Lung (tissue), 12 donors: ENCODE data around the gene CCDC107. TPM values are rescaled to one million over a fixed set of nuclear protein-coding genes. Genes with fewer than 3 reads are reported as not detected.

Experiments
- ATAC-seq: fragments of 200-7000 bp; cut with Tn5 transposase; one replicate; pipeline ENCODE4 v1.9.1; 2020; ENCODE audit warnings: moderate number of reproducible peaks; ENCODE audit not compliant: insufficient read depth, low FRiP score
- DNase-seq, 3 donors: peaks; one replicate each; pipeline ENCODE4 v3.0.0-alpha.2; 2013 to 2017
- H3K27ac ChIP-seq, 2 donors: one replicate each; pipeline ENCODE4 v1.5.1; 2013; ENCODE audit warnings: mild to moderate bottlenecking in 2 of 2, moderate library complexity in 2 of 2, control low read depth in 1 of 2, inconsistent platforms in 1 of 2, low read depth in 1 of 2, low read length in 1 of 2
- H3K27me3 ChIP-seq, 3 donors: one replicate each; pipeline ENCODE4 v1.5.1; 2013; ENCODE audit warnings: low read length in 2 of 3; ENCODE audit not compliant: control insufficient read depth in 3 of 3, insufficient read depth in 3 of 3
- H3K36me3 ChIP-seq, 4 donors: one replicate each; pipeline ENCODE4 v1.5.1; 2013; ENCODE audit warnings: low read length in 4 of 4, mild to moderate bottlenecking in 1 of 4, moderate library complexity in 1 of 4; ENCODE audit not compliant: control insufficient read depth in 4 of 4, insufficient read depth in 4 of 4
- H3K4me1 ChIP-seq, 5 donors: one replicate each; pipeline ENCODE4 v1.5.1; 2013; ENCODE audit warnings: low read length in 5 of 5, mild to moderate bottlenecking in 2 of 5, moderate library complexity in 1 of 5; ENCODE audit not compliant: control insufficient read depth in 5 of 5, insufficient read depth in 5 of 5
- H3K4me3 ChIP-seq: one replicate; pipeline ENCODE4 v1.5.1; 2013; ENCODE audit warnings: mild to moderate bottlenecking, control low read depth, moderate library complexity
- H3K9ac ChIP-seq, 2 donors: one replicate each; pipeline ENCODE4 v1.5.1; 2013; ENCODE audit warnings: low read length in 2 of 2, control low read depth in 1 of 2; ENCODE audit not compliant: insufficient read depth in 1 of 2
- H3K9me3 ChIP-seq, 4 donors: one replicate each; pipeline ENCODE4 v1.5.1; 2013; ENCODE audit warnings: low read length in 3 of 4, mild to moderate bottlenecking in 1 of 4, moderate library complexity in 1 of 4; ENCODE audit not compliant: control insufficient read depth in 4 of 4, insufficient read depth in 3 of 4
- CTCF ChIP-seq: IDR thresholded peaks from 2 replicates; pipeline ENCODE4 v1.5.1; 2012; ENCODE audit warnings: mild to moderate bottlenecking; ENCODE audit errors: control extremely low read depth, extremely low read depth
- WGBS, 2 donors: extraction: QIAGEN DNeasy Blood & Tissue Kit; methylation state at CpG; one replicate each; pipeline ENCODE4 v1.1.7; 2013; 5-methylcytosine and 5-hydroxymethylcytosine counted together
- polyA plus RNA-seq, 2 donors: library from polyadenylated mRNA; stranded (reverse); fragments of 200-250 nt; gene quantifications; one replicate each; pipeline ENCODE4 v1.2.1, GENCODE V29; 2013
- total RNA-seq, 2 donors: library from RNA; depleted of rRNA in 1 of 2; stranded (reverse); fragments of >200 nt in 1 of 2; gene quantifications; one replicate each; pipeline ENCODE4 v1.2.1, GENCODE V29; 2014 to 2021
- donor health status: control.
- donor health status: control.
- donor health status: Bipolar disorder and iron deficiency.
- donor health status: healthy.
- donor health status: DM: yes; HTN: yes; CAD: no.

The CCDC107 gene
- total and polyA plus RNA-seq, 4 donors: 9.9 to 53.9 (median 31.0) TPM

DNA sequence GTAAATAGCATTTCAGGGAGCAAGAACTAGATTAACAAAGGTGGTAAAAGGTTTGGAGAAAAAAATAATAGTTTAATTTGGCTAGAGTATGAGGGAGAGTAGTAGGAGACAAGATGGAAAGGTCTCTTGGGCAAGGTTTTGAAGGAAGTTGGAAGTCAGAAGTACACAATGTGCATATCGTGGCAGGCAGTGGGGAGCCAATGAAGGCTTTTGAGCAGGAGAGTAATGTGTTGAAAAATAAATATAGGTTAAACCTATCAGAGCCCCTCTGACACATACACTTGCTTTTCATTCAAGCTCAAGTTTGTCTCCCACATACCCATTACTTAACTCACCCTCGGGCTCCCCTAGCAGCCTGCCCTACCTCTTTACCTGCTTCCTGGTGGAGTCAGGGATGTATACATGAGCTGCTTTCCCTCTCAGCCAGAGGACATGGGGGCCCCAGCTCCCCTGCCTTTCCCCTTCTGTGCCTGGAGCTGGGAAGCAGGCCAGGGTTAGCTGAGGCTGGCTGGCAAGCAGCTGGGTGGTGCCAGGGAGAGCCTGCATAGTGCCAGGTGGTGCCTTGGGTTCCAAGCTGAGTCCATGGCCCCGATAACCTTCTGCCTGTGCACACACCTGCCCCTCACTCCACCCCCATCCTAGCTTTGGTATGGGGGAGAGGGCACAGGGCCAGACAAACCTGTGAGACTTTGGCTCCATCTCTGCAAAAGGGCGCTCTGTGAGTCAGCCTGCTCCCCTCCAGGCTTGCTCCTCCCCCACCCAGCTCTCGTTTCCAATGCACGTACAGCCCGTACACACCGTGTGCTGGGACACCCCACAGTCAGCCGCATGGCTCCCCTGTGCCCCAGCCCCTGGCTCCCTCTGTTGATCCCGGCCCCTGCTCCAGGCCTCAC, 15.3 kb downstream of the CCDC107 start, which contains the start of gene CA9:
Gene CA9 (plus strand): TSS at position 797 of the 893 bp plus-strand sequence. CDS start 32 bp downstream, at position 829.
- Histone ChIP-seq H3K4me3 (no peak within 1 kb of the TSS), H3K9me3 (peaks cover 0 to 1% (median 0%) of the 10 kb centered on the region in 4 donors), H3K9ac (no peak within 1 kb of the TSS), H3K27me3 (no peaks in the 10 kb centered on the region), H3K27ac (no peak within 1 kb of the TSS), H3K36me3 (no peaks in the 10 kb centered on the region), H3K4me1 (peaks cover 0 to 10% (median 5%) of the 10 kb centered on the region in 5 donors)
- no peak for TF ChIP-seq CTCF
- ATAC-seq (no peak), DNase-seq (no peak)
- 60 to 83% methylated on average over 10 of the region's 10 CpGs for WGBS, 2 donors

DNA sequence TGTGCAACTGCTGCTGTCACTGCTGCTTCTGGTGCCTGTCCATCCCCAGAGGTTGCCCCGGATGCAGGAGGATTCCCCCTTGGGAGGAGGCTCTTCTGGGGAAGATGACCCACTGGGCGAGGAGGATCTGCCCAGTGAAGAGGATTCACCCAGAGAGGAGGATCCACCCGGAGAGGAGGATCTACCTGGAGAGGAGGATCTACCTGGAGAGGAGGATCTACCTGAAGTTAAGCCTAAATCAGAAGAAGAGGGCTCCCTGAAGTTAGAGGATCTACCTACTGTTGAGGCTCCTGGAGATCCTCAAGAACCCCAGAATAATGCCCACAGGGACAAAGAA, 15.9 kb downstream of the CCDC107 start:
- H3K4me3 ChIP-seq: no peak overlapping the region

GRCh38 chr9:35675204-35675603, 17.1 kb downstream of the CCDC107 start:
- WGBS, 2 donors: 52 to 55% methylated on average over 13 of the region's 13 CpGs
- no peaks in the 10 kb centered on the region for H3K27me3 ChIP-seq
- H3K4me1 ChIP-seq: peaks cover 0 to 10% (median 5%) of the 10 kb centered on the region in 5 donors
- no peak overlapping the region for H3K27ac ChIP-seq
- no peaks in the 10 kb centered on the region for H3K36me3 ChIP-seq
- no peaks in the 10 kb centered on the region for H3K9me3 ChIP-seq
- ATAC-seq (no peak), DNase-seq (no peak)
- no peak for TF ChIP-seq CTCF
- H3K9ac ChIP-seq: peak overlapping the region; percentile 39 to 70
- H3K4me3 ChIP-seq: no peak overlapping the region

More for the DNA sequence above, 15.9 kb downstream of the CCDC107 start:
- Histone ChIP-seq H3K9me3 (no peaks in the 10 kb centered on the region), H3K27ac (no peak overlapping the region), H3K9ac (no peak overlapping the region), H3K36me3 (no peaks in the 10 kb centered on the region), H3K27me3 (no peaks in the 10 kb centered on the region), H3K4me1 (peaks cover 0 to 10% (median 5%) of the 10 kb centered on the region in 5 donors)
- no peak for TF ChIP-seq CTCF
- DNase-seq: no peak
- no peak for ATAC-seq
- WGBS, 2 donors: 83 to 93% methylated on average over 3 of the region's 3 CpGs
